HUES6 (cell line): ENCODE data around the gene JMJD8.
"Not testable (repeated sequence)": the region's sequence is repeated elsewhere in the genome, so short reads cannot be mapped to it uniquely, and the experiment has no call there.

Experiments
- H3K27ac ChIP-seq: 2 replicates; pipeline ENCODE4 v1.7.0; 2013; ENCODE audit warnings: low read depth, mild to moderate bottlenecking, low read length, inconsistent platforms
- H3K27me3 ChIP-seq: 2 replicates; pipeline ENCODE4 v1.6.1; 2013; ENCODE audit warnings: low read length; ENCODE audit not compliant: control insufficient read depth, insufficient read depth
- H3K36me3 ChIP-seq: 2 replicates; pipeline ENCODE4 v1.6.1; 2013; ENCODE audit warnings: low read length; ENCODE audit not compliant: control insufficient read depth, insufficient read depth
- H3K4me1 ChIP-seq: 2 replicates; pipeline ENCODE4 v1.6.1; 2013; ENCODE audit warnings: low read length; ENCODE audit not compliant: control insufficient read depth, insufficient read depth
- H3K4me3 ChIP-seq: 2 replicates; pipeline ENCODE4 v1.5.1; 2013; ENCODE audit warnings: low read depth, low read length
- H3K9ac ChIP-seq: one replicate; pipeline ENCODE4 v1.6.1; 2013; ENCODE audit warnings: mild to moderate bottlenecking, low read length
- H3K9me3 ChIP-seq: 2 replicates; pipeline ENCODE4 v1.6.1; 2013; ENCODE audit warnings: low read depth, low read length; ENCODE audit not compliant: control insufficient read depth, insufficient read depth

The JMJD8 gene

GRCh38 chr16:714558-715476 is 30.7 kb upstream of the JMJD8 start, which contains the start of gene METRN:
Gene METRN (plus strand): TSS chr16:715118. CDS start chr16:715290, 172 bp downstream.
- Histone ChIP-seq H3K9me3 (no peaks in the 10 kb centered on the region), H3K27me3 (peaks cover 35% of the 10 kb centered on the region), H3K9ac (peak within 1 kb of the TSS; percentile 41), H3K36me3 (no peaks in the 10 kb centered on the region), H3K4me1 (peaks cover 30% of the 10 kb centered on the region), H3K27ac (no peak within 1 kb of the TSS), H3K4me3 (peak within 1 kb of the TSS; percentile 68)

GRCh38 chr16:714079-714478 is 29.9 kb upstream of the JMJD8 start:
- H3K9ac ChIP-seq, result no peak overlapping the region
- no peaks in the 10 kb centered on the region for H3K36me3 ChIP-seq
- H3K4me3 ChIP-seq, result no peak overlapping the region
- no peaks in the 10 kb centered on the region for H3K9me3 ChIP-seq
- no peak overlapping the region for H3K27ac ChIP-seq
- H3K27me3 ChIP-seq, result peaks cover 40% of the 10 kb centered on the region
- H3K4me1 ChIP-seq, result peaks cover 24% of the 10 kb centered on the region

DNA sequence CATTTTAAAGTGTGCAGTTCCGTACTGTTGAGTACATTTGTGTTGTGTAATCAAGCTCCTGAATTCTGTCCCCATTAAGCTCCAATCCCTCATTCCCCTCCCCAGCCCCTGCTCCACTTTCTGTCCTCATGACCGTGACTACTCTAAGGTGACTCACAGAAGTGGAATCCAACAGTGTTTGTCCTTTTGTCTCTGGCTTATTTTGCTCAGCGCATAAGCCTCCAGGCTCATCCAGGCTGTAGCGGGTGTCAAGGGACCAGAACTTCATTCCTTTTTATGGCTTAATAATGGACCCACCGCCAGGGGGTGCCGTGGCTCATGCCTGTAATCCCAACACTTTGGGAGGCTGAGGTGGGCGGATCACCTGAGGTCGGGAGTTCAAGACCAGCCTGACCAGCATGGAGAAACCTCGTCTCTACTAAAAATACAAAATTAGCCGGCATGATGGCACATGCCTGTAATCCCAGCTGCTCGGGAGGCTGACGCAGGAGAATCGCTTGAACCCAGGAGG is 28.7 kb upstream of the JMJD8 start:
- H3K4me1 ChIP-seq, result peaks cover 24% of the 10 kb centered on the region
- H3K9me3 ChIP-seq, H3K9ac ChIP-seq, H3K36me3 ChIP-seq, H3K27ac ChIP-seq, H3K4me3 ChIP-seq: not testable (repeated sequence)
- H3K27me3 ChIP-seq, result peaks cover 52% of the 10 kb centered on the region

DNA sequence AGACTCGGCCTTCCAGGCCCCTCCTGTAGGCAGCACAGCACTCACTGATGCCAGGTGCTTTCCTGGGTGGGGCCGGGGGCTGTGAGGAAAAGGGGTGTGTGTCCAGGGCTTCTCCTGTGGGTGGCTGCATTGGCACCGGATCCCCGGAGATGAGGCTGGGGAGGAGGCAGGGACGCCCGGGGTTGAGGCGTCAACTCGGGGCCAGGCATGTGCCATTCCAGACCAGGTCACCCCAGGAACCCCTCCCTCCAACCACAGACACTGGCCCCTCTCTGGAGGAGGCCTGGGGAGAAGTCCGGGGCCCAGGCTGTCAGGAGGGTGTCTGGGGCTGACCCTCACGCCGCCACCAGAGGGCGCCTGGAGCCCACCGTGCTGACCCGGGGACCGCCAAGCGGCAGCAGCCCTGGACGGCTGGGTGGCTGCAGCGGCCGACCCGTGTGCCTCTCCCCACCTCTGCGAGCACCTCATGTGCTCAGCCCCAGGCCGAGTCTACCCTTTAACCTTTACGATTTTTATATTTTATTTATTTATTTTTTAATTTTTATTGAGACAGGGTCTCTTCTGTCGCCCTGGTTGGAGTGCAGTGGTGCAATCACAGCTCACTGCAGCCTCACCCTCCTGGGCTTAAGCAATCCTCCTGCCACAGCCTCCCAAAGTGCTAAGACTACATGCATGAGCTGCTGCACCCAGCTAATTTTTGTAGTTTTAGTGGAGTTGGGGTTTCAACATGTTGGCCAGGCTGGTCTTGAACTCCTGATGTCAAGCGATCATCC is 27.6 kb upstream of the JMJD8 start:
- Histone ChIP-seq H3K36me3 (no peaks in the 10 kb centered on the region), H3K4me1 (peaks cover 23% of the 10 kb centered on the region), H3K9me3 (no peaks in the 10 kb centered on the region), H3K9ac (no peak overlapping the region), H3K27me3 (peaks cover 60% of the 10 kb centered on the region), H3K4me3 (no peak overlapping the region), H3K27ac (no peak overlapping the region)

- peaks cover 62% of the 10 kb centered on the region for H3K27me3 ChIP-seq
- H3K27ac ChIP-seq, result no peak overlapping the region
- no peak overlapping the region for H3K9ac ChIP-seq
- H3K4me3 ChIP-seq, result no peak overlapping the region
- H3K4me1 ChIP-seq, result peaks cover 16% of the 10 kb centered on the region
- no peaks in the 10 kb centered on the region for H3K9me3 ChIP-seq
- H3K36me3 ChIP-seq, result no peaks in the 10 kb centered on the region
Measured at GRCh38 chr16:711084-711483, 26.9 kb upstream of the JMJD8 start.

GRCh38 chr16:710500-711075 is 26.5 kb upstream of the JMJD8 start:
- no peak overlapping the region for H3K27ac ChIP-seq
- peaks cover 12% of the 10 kb centered on the region; the same call in 1 of the 2 replicates for H3K4me1 ChIP-seq
- no peak overlapping the region for H3K9ac ChIP-seq
- peaks cover 60% of the 10 kb centered on the region for H3K27me3 ChIP-seq
- H3K36me3 ChIP-seq, result no peaks in the 10 kb centered on the region
- no peak overlapping the region for H3K4me3 ChIP-seq
- H3K9me3 ChIP-seq, result no peaks in the 10 kb centered on the region

- H3K4me1 ChIP-seq, result peaks cover 12% of the 10 kb centered on the region; the same call in 1 of the 2 replicates
- no peak overlapping the region for H3K27ac ChIP-seq
- H3K27me3 ChIP-seq, result peaks cover 62% of the 10 kb centered on the region
- H3K4me3 ChIP-seq, result no peak overlapping the region
- H3K36me3 ChIP-seq, result no peaks in the 10 kb centered on the region
- no peaks in the 10 kb centered on the region for H3K9me3 ChIP-seq
- no peak overlapping the region for H3K9ac ChIP-seq
Measured at GRCh38 chr16:709566-710499, 25.7 kb upstream of the JMJD8 start.

DNA sequence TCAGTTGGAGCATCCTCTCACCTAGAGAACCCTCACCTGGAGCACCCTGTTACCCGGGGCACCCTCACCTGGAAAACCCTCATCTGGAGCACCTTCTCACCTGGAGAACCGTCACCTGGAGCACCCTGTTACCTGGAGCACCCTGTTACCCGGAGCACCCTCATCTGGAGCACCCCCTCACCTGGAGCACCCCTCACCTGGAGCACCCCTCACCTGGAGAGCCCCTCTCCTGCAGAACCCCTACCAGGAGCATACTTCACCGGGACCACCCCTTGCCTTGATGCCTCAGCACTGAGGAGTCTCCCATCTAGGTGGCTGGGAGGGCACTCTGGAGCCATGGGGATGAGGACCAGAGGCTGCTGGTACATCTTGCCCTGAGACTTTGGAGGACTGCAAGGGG is 24.8 kb upstream of the JMJD8 start:
- no peak overlapping the region for H3K9ac ChIP-seq
- no peaks in the 10 kb centered on the region for H3K36me3 ChIP-seq
- H3K4me3 ChIP-seq, result no peak overlapping the region
- H3K27me3 ChIP-seq, result peaks cover 71% of the 10 kb centered on the region
- H3K4me1 ChIP-seq, result peaks cover 5% of the 10 kb centered on the region; the same call in 1 of the 2 replicates
- H3K9me3 ChIP-seq, result no peaks in the 10 kb centered on the region
- no peak overlapping the region for H3K27ac ChIP-seq

DNA sequence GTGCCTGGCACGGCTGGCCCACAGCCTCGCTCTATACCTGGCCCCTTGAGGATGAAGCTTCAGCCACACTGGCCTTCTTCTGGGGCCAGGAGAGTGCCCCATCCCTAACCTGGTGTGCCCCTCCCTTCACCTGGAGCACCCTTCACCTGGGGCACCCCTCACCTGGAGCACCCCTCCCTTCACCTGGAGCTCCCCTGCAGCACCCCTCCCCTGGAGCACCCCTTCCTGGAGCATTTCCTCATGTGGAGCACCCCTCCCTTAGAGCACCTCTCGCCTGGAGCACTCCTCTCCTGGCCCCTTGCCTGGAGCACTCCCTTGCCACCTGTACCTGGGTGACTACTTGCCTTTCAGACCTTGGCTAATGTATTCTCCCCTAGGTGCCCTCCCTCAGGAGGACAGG is 23.9 kb upstream of the JMJD8 start:
- Histone ChIP-seq H3K4me3 (no peak overlapping the region), H3K9me3 (no peaks in the 10 kb centered on the region), H3K4me1 (peaks cover 5% of the 10 kb centered on the region; the same call in 1 of the 2 replicates), H3K27me3 (peaks cover 78% of the 10 kb centered on the region), H3K27ac (no peak overlapping the region), H3K36me3 (no peaks in the 10 kb centered on the region), H3K9ac (no peak overlapping the region)

- no peak overlapping the region for H3K27ac ChIP-seq
- peaks cover 87% of the 10 kb centered on the region for H3K27me3 ChIP-seq
- peaks cover 5% of the 10 kb centered on the region; the same call in 1 of the 2 replicates for H3K4me1 ChIP-seq
- H3K9ac ChIP-seq, result no peak overlapping the region
- peak overlapping the region; percentile 64 for H3K4me3 ChIP-seq
- no peaks in the 10 kb centered on the region for H3K9me3 ChIP-seq
- H3K36me3 ChIP-seq, result no peaks in the 10 kb centered on the region
Measured at GRCh38 chr16:707062-707538, 23.0 kb upstream of the JMJD8 start.
